Activated CD4-positive, CD25-positive, alpha-beta regulatory T cell treated with anti-CD3 and anti-CD28 coated beads, Interleukin-2, amount 50 U/mL, for 16 hours (primary cell): ENCODE data around the gene ETS1.

Experiments used
- DNase-seq: peaks from one replicate; pipeline ENCODE4 v3.0.0-alpha.2; 2020; ENCODE audit warnings: low read depth, low spot score

ETS1 gene

GRCh38 chr11:128500493-128500892 is 86.9 kb downstream of the ETS1 start:
- DNase-seq: no peak

GRCh38 chr11:128499613-128500253 is 87.6 kb downstream of the ETS1 start:
- no peak for DNase-seq

GRCh38 chr11:128498721-128499245 is 88.6 kb downstream of the ETS1 start:
- DNase-seq: no peak

- DNase-seq: no peak
These were observed 89.6 kb downstream of the ETS1 start for GRCh38 chr11:128497776-128498095.

- no peak for DNase-seq
These were observed 90.1 kb downstream of the ETS1 start for GRCh38 chr11:128497061-128497775.

- DNase-seq: no peak
These were observed 90.7 kb downstream of the ETS1 start for GRCh38 chr11:128496692-128497060.

GRCh38 chr11:128496249-128496648 is 91.1 kb downstream of the ETS1 start:
- no peak for DNase-seq

- no peak for DNase-seq
These were observed 92.7 kb downstream of the ETS1 start for GRCh38 chr11:128494418-128495332.

- no peak for DNase-seq
These were observed 93.8 kb downstream of the ETS1 start for GRCh38 chr11:128493570-128493965.

GRCh38 chr11:128492903-128493569 is 94.3 kb downstream of the ETS1 start:
- DNase-seq: no peak

GRCh38 chr11:128492461-128492860 is 94.9 kb downstream of the ETS1 start:
- DNase-seq: no peak

- DNase-seq: no peak
These were observed 96.0 kb downstream of the ETS1 start for GRCh38 chr11:128491195-128491936.

GRCh38 chr11:128490092-128490491 is 97.3 kb downstream of the ETS1 start:
- DNase-seq: no peak

GRCh38 chr11:128488471-128488870 is 98.9 kb downstream of the ETS1 start:
- DNase-seq: no peak

GRCh38 chr11:128487978-128488377 is 99.4 kb downstream of the ETS1 start:
- DNase-seq: no peak

- DNase-seq: no peak
These were observed 103.2 kb downstream of the ETS1 start for GRCh38 chr11:128484172-128484571.

GRCh38 chr11:128483211-128483788 is 104.1 kb downstream of the ETS1 start:
- no peak for DNase-seq

- no peak for DNase-seq
These were observed 104.7 kb downstream of the ETS1 start for GRCh38 chr11:128482512-128483191.

GRCh38 chr11:128482092-128482491 is 105.3 kb downstream of the ETS1 start:
- no peak for DNase-seq

GRCh38 chr11:128481135-128481534 is 106.2 kb downstream of the ETS1 start:
- DNase-seq: no peak
